ENCODE results near the gene RGS12. TPM values are rescaled to one million over a fixed set of nuclear protein-coding genes. Genes with fewer than 3 reads are reported as not detected.
"Not testable (repeated sequence)": the region's sequence is repeated elsewhere in the genome, so short reads cannot be mapped to it uniquely, and the experiment has no call there.

RGS12 gene
- total RNA-seq, 1 experiment from 2014 or later: 26.3 TPM

DNA sequence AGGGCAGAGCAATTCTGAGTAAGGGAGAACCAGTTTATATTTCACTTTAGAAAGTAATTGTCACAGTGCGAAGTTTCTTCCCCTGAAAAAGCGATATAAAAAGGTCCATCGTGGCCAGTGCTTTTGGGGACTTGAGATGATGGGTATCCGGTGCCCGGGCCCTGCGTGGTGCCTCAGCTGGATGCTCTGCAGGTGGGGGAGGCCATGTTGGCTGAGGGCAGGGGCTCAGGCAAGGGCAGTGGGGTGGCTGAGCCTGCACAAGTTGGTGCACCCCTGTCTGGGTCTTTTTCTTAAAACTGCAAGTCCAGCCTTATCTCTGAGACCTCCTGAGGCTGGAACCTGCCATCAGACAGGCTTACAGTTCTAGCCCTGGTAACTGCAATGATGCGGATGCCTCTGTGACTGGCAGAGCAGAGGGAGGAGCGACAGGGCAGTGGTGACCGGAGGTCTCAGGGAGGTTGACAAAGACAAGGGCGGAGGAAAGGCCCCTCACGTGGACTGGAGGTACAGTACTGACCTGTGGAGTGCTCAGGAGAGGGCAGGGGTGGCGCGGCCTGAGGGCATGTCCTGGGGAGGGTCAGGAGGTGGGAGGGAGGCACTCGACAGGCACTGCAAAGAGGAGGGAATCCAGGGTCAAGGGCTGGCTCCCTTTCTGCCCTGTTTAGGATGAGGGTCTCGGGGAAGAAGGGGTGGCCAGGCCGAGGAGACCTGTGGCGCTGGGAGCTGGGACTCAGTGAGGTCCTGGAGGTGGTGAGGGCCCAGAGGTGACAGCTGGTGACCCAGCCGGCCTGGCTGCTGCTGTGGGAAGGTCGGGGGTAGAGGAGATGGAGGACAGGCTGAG lies 1.8 kb downstream of the RGS12 start:
- Histone ChIP-seq H3K27ac (no peak overlapping the region), H3K27me3 (no peaks in the 10 kb centered on the region; the same call in 1 of the 2 replicates), H3K36me3 (no peaks in the 10 kb centered on the region), H3K4me3 (no peak overlapping the region), H3K4me1 (no peaks in the 10 kb centered on the region; the same call in 1 of the 2 replicates), H3K9me3 (replicated peaks) (no peaks in the 10 kb centered on the region)
- DNase-seq: no peak

DNA sequence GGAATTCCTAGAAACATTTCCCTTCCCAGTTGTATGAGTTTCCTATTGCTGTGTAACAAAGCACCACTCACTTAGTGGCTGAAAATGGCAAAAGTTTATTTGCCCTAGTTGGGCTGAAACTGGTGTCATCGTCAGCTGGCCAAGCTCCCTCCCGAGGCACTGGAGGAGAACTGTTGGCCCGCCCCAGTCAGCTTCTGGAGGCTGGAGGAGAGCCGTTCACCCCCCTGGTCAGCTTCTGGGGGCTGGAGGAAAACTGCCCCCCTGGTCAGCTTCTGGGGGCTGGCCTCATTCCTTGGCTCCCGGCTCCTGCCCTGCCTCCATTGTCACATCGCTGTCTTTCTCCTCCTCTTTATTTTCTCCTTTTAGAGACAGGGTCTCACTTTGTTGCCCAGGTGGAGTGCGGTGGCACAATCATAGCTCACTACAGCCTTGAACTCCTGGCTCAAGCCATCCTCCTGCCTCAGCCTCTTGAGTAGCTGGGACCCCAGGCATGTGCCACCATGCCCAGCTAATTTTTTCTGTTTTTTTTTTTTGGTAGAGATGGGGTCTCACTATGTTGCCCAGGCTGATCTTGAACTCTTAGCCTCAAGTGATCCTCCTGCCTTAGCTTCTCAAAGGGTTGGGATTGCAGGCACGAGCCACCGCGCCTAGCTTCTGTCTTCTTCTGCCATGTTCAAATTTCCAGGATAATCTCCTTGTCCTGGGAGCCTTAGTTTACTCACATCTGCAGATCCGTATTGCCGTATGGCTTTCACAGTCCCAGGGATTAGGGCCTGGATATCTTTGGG lies 3.2 kb downstream of the RGS12 start:
- no peaks in the 10 kb centered on the region for H3K36me3 ChIP-seq
- no peaks in the 10 kb centered on the region; the same call in 1 of the 2 replicates for H3K4me1 ChIP-seq
- no peak for DNase-seq

DNA sequence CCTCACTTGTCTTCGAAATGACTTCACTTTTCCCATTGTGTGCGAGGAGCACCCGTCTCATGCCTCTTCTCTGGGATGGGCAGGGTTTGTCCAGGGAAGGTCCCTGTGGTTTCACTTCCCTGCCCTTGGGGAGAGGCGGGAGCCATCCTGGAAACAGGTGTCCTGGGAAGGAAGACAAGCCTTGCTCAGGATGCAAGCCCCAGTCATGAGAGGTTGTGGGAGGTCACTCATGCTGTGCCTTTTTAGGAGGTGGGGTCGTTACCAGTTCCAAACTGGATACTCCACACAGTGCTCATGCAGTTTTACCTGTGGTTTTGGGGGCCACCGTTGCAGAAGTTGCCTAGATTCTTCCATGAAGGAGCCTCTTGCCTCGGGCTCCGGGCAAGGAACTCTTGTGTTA lies 3.8 kb downstream of the RGS12 start:
- H3K27ac ChIP-seq: no peak overlapping the region
- no peak for DNase-seq
- H3K36me3 ChIP-seq: no peaks in the 10 kb centered on the region
- H3K27me3 ChIP-seq: no peaks in the 10 kb centered on the region
- no peak overlapping the region for H3K4me3 ChIP-seq
- H3K9me3 ChIP-seq (replicated peaks): no peaks in the 10 kb centered on the region
- no peaks in the 10 kb centered on the region; the same call in 1 of the 2 replicates for H3K4me1 ChIP-seq

More for the DNA sequence above, 3.2 kb downstream of the RGS12 start:
- Histone ChIP-seq H3K27me3 (no peaks in the 10 kb centered on the region), H3K9me3 (replicated peaks) (no peaks in the 10 kb centered on the region), H3K4me3 (no peak overlapping the region), H3K27ac (no peak overlapping the region)

DNA sequence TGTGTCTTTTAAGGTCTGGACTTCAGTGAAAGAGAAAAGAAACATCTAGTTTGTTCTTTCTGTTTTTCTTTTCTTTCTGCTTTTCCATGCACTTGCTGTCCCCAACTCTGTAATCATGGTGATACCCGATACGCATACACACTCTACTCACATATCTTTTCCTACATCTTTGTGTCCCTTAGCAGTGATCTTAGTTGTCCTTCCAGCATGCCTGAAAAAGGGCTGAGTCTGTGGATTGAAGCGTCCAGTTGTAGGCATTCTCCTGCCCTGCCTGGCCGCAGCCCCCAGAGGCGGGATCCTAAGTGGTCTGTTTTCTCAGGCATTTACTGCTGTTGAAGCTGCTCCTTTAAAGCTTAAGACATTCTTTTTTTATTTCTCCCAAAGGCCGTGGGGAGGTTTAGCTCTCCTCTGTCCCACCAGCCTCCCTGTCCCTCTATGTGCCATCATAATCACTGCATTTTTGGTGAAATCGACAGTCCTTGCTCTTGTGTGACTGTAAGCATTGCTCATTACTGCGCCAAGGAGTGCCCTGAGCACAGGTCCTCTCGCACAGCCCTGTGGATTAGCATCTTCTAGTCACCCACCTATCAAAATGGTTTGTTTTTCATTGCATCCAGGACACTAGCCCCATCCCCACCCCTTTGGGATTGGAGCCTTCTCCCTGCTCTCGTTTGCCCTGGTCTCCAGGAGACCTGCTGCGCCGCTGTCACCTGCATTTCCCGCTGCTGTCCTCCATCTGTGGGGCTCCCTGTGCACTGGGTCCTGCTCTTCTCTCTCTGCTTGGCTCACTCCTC lies 4.4 kb downstream of the RGS12 start:
- Histone ChIP-seq H3K27ac (no peak overlapping the region), H3K27me3 (no peaks in the 10 kb centered on the region), H3K36me3 (no peaks in the 10 kb centered on the region), H3K4me1 (no peaks in the 10 kb centered on the region), H3K4me3 (no peak overlapping the region), H3K9me3 (replicated peaks) (no peaks in the 10 kb centered on the region)
- no peak for DNase-seq

DNA sequence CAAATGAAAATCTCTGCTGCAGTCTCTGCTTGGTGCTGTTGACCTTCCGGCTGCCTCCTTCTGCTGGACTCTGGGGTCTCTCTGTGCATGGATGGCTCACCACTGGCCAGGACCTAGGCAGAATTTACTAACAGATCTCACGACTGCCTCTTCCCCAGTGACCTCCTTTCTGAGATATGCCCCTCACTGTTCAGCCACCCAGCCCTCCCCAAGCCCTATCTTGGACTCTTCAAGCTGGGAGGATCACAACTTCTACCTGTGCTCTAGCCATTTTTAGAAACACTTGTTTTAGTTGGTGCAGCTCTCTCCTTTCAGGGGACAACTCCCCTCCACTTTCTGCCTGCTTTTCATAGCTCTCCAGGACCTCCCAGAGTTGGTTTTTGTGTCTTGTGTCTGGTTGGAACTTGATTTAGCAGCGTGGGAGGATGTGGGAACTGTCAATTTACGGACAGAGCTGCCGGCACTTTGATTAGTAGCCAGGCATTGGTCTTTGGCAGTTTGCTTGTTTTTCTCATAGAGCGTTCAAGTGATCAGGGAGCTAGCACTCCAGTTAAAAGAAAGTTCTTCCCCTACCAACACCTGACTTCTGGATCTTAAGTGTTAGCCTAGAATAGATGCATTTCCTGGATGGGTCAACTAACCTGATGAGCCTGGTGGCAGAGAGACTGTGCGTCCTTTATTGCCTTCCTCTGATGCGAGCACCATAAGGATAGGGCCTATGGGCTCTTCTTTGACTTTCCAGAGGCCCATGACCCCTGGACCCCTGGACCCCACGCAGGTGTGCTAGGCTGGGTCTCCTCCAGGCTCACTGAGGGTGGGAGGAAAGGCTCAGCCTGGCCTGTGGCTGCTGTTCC lies 6.5 kb downstream of the RGS12 start:
- Histone ChIP-seq H3K4me1 (peaks cover 8% of the 10 kb centered on the region; the same call in 1 of the 2 replicates), H3K9me3 (replicated peaks) (no peaks in the 10 kb centered on the region), H3K27ac (no peak overlapping the region), H3K27me3 (no peaks in the 10 kb centered on the region), H3K36me3 (no peaks in the 10 kb centered on the region), H3K4me3 (no peak overlapping the region)
- no peak for DNase-seq

DNA sequence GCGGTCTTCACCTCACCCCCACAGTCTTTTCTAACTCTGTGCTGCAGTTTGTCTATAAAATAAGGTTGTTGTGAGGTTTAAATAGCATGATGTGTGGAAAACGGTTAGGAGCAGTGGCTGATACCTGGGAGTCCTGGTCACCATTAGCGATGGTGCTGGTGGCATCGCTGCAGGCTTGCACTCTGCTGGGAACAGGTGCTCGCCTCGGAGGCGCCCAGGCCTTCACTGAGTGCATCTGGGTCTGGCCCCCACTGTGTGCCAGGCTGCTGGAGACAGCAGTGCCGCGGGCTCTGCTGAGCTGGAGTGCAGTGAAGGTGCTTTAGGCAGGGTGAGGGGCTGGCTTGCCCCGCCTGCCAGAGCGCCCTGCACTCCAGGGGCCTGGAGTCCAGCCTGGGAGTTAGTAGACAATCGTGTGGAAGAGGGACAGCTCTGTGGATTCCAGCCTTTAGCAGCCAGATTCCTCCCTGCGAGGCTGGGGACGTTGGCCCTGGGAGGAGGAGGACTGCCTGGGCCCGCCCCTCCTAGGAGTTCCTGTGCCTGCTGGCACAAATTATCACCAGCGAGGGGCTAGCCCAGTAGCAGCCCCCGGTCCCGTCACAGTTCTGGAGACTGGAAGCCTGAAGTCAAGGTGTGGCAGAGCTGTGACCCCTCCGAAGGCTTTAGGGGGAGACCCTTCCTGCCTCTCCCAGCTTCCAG lies 7.3 kb downstream of the RGS12 start:
- no peaks in the 10 kb centered on the region for H3K27me3 ChIP-seq
- H3K4me3 ChIP-seq: no peak overlapping the region
- H3K9me3 ChIP-seq (replicated peaks): no peaks in the 10 kb centered on the region
- DNase-seq: no peak
- H3K4me1 ChIP-seq: peaks cover 16% of the 10 kb centered on the region
- no peaks in the 10 kb centered on the region for H3K36me3 ChIP-seq
- H3K27ac ChIP-seq: no peak overlapping the region

DNA sequence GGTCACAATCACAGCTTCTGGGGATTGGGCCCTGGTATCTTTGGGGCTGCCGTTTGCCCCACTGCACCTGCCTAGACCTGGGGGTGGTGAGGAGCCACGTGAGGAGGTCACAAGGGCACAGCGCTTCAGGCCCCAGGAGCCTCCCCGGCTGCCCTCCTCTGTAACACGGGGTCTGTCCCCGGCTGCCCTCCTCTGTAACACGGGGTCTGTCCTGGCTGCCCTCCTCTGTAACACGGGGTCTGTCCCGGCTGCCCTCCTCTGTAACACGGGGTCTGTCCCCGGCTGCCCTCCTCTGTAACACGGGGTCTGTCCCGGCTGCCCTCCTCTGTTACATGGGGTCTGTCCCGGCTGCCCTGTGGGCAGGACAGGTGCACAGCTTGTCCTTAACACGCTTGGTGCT lies 8.1 kb downstream of the RGS12 start:
- peaks cover 23% of the 10 kb centered on the region for H3K4me1 ChIP-seq
- not testable (repeated sequence) for H3K36me3 ChIP-seq; DNase-seq; H3K27me3 ChIP-seq; H3K27ac ChIP-seq; H3K9me3 ChIP-seq (replicated peaks); H3K4me3 ChIP-seq

DNA sequence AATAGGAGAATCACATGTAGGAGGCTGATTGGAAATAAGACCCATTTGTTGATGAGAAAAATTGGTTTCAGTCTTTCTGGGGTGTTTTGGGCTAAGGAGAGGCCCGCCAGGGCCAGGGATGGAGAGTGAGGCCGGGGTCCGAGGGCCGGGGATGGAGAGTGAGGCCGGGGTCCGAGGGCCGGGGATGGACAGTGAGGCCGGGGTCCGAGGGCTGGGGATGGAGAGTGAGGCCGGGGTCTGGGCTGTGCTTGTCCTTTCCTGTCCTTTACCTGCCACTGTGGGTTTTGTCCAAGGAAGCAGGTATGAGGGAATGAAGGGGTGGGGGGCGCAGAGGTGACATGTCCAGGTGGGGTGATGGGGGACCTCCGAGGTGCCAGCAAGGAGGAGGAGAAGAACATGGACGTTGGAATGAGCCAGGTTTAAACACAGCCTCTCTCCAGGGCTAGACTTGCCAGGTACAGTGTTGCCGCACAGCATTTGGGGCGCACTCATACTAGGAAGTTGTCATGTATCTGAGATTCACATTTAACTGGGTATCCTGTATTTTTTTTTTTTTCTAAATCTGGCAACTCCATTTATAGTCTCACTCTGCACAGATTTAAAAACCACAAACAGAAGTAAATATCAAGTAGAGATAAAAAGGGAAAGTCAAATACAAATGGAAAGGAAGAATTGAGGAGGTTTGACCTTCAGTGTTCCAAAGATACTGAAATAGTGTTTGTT lies 8.8 kb downstream of the RGS12 start:
- H3K4me1 ChIP-seq: peaks cover 26% of the 10 kb centered on the region
- H3K4me3 ChIP-seq: no peak overlapping the region
- H3K27ac ChIP-seq: no peak overlapping the region
- no peaks in the 10 kb centered on the region for H3K9me3 ChIP-seq (replicated peaks)
- H3K36me3 ChIP-seq: no peaks in the 10 kb centered on the region
- no peak for DNase-seq
- no peaks in the 10 kb centered on the region for H3K27me3 ChIP-seq

DNA sequence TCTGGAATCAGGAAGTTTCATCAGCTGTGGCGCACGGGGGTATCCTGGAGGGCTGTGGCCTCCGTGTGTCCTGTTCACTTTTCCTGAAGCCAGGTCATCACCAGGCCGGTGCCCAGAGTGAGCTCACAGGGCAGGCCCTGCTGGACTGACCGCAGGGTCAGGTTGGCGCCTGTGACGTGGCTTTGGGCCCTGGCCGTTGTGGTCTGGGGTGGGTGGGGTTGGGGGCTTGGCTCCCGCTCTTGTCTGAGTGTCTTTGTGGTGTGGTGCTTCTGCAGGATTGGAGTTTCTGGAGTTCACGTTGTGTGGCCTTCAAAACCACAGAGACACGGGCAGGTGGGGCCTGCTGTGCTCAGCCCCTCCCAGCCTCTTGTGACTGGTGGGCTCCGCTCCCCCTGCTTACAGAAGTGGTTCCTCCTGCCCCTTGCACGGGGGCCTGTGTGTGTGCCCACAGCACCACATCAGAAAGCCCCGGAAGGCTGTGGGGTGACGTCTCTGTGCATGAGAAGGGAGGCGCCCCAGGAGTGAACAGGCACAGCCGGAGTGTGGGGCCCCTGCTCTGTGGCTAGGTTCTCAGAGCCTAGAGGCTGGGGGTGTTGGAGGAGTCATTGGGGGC lies 9.5 kb downstream of the RGS12 start:
- no peak overlapping the region for H3K4me3 ChIP-seq
- H3K4me1 ChIP-seq: peaks cover 26% of the 10 kb centered on the region
- H3K36me3 ChIP-seq: no peaks in the 10 kb centered on the region
- no peaks in the 10 kb centered on the region for H3K27me3 ChIP-seq
- no peaks in the 10 kb centered on the region for H3K9me3 ChIP-seq (replicated peaks)
- no peak overlapping the region for H3K27ac ChIP-seq
- DNase-seq: no peak

DNA sequence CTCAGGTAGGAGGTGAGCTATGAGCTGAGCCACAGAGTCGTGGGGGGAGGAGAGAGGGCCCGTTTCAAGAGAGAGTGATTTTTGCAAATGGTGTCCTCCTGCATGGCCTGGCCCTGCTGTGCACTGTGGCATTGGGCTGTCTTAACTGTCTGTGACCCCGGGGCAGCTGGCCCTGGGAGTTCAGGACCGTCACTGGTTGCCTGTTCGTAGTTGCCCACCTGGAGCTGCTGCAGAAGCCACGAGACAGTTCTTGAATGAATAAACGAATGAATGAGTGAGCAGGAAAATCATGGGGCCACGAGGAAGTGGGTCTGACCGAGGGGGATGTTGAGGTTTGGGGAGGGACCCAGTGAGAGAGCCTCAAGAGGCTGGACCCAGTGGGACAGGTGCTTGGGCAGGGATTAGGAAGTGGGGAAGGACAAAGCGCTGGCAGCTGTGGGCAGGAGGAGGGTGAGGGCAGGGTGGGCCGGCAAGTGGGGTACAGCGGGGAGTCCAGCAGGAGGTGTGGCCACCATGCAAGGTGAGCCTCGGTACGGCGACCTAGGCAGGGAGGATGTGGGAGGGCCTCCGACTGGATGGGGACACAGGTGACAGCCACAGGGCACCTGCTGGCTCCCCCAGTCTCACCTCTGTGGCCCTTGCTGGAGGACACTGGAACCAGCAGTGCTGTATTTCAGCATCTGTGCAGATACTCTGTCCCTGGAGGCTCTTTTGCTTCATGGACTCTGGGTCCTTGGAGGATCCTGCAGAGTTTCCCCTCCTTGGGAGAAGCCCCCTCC lies 10.2 kb downstream of the RGS12 start:
- Histone ChIP-seq H3K27me3 (no peaks in the 10 kb centered on the region), H3K27ac (no peak overlapping the region), H3K4me1 (peaks cover 26% of the 10 kb centered on the region), H3K4me3 (no peak overlapping the region), H3K9me3 (replicated peaks) (no peaks in the 10 kb centered on the region), H3K36me3 (no peaks in the 10 kb centered on the region)
- no peak for DNase-seq

DNA sequence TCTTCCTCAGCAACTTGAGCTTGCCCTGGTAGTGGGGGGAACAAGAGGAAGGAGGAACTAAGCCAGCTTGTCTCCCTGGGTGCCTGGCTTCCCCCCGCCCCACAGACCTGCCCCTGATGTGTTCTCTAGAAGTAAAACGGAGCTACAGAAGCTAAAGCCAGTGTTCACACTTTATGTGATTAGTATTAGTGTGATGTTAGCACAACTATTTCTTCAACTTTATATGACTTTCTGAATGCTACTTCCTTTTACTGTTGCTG lies 10.7 kb downstream of the RGS12 start:
- Histone ChIP-seq H3K4me3 (no peak overlapping the region), H3K36me3 (no peaks in the 10 kb centered on the region), H3K4me1 (peaks cover 26% of the 10 kb centered on the region), H3K27me3 (no peaks in the 10 kb centered on the region), H3K9me3 (replicated peaks) (no peaks in the 10 kb centered on the region), H3K27ac (no peak overlapping the region)
- DNase-seq: no peak

DNA sequence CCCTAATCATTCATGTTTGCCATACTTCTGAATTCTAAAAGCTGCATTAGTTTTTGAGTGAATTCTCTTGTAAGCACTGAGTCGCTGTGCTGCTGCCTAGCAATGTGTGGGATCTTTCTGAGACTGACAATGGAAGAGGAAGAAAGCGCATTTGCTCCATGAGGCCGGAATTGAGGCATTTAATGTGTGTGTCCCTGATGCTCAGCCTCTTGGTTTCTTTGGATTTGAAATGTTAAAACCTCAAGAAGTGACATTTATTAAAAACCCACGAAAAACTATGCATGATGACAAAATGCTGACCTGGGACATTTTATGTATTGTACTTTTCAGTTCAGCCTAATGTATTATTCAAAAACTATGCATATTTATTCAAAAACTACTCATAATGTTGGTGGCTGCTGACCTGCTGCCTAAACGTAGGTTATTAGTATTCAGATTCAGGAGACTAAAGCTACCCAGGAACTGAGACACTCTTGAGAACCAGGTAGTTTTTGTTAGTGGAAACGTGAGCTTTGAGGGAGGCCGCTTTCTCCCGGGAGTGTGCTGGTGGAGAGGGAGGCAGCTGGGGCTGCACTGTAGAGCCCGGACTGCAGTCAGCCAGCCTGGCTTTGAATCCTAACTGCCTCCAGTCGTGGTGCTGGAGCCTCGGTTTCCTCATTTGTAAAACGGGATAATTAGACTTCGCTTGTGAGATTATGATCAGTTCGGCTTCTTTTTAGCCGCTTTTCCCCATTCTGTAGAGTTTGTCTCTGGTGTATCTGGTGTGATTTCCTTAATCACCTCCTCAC lies 11.3 kb downstream of the RGS12 start:
- no peaks in the 10 kb centered on the region for H3K9me3 ChIP-seq (replicated peaks)
- H3K27me3 ChIP-seq: no peaks in the 10 kb centered on the region
- no peak overlapping the region for H3K27ac ChIP-seq
- H3K4me1 ChIP-seq: peaks cover 26% of the 10 kb centered on the region
- H3K4me3 ChIP-seq: no peak overlapping the region
- DNase-seq: no peak
- no peaks in the 10 kb centered on the region for H3K36me3 ChIP-seq
